Ascending aorta (tissue), 2 donors: ENCODE results near the gene ZNF804A. TPM values are rescaled to one million over a fixed set of nuclear protein-coding genes. Genes with fewer than 3 reads are reported as not detected.

Experiments
- DNase-seq, 2 donors: peaks; one replicate each; pipeline ENCODE4 v3.0.0-alpha.2; 2019; ENCODE audit warnings: low spot score in 2 of 2
- H3K27ac ChIP-seq, 2 donors: fragments of 200-600 bp; sonication (generic); one replicate each; pipeline ENCODE4 v1.5.1; 2016 to 2017; ENCODE audit warnings: mild to moderate bottlenecking in 1 of 2
- H3K27me3 ChIP-seq: fragments of 200-600 bp; sonication (generic); one replicate; pipeline ENCODE4 v1.5.1; 2017
- H3K36me3 ChIP-seq, 2 donors: fragments of 200-600 bp; sonication (generic); one replicate each; pipeline ENCODE4 v1.5.1; 2016
- H3K4me1 ChIP-seq, 2 donors: fragments of 200-600 bp; sonication (generic); one replicate each; pipeline ENCODE4 v1.5.1; 2016 to 2017; ENCODE audit warnings: mild to moderate bottlenecking in 1 of 2
- H3K4me3 ChIP-seq, 2 donors: fragments of 200-600 bp; sonication (generic); one replicate each; pipeline ENCODE4 v1.5.1; 2016 to 2017; ENCODE audit warnings: mild to moderate bottlenecking in 1 of 2
- H3K9me3 ChIP-seq, 2 donors: fragments of 200-600 bp; sonication (generic); one replicate each; pipeline ENCODE4 v1.5.1; 2016
- CTCF ChIP-seq, 3 experiments: fragments of 200-600 bp in 2 of 3; fragments of 450-650 bp in 1 of 3; sonication (generic) in 2 of 3; IDR thresholded peaks; one replicate each; pipeline ENCODE4 v1.5.1; 2016 to 2019; ENCODE audit warnings: antibody characterized with exemption in 3 of 3, mild to moderate bottlenecking in 1 of 3, moderate library complexity in 1 of 3
- intact Hi-C: fragments of 100-400 bp; cut with DNase I; formaldehyde crosslinking; loops from one replicate; pipeline ENCODE4 v1.15.1; 2023
- total RNA-seq: library from RNA; depleted of rRNA; stranded (reverse); fragments of >200 nt; gene quantifications from one replicate; pipeline ENCODE4 v1.1.0, GENCODE V29; 2016

The ZNF804A gene
- total RNA-seq, 1 donor from 2014 or later, result not detected

DNA sequence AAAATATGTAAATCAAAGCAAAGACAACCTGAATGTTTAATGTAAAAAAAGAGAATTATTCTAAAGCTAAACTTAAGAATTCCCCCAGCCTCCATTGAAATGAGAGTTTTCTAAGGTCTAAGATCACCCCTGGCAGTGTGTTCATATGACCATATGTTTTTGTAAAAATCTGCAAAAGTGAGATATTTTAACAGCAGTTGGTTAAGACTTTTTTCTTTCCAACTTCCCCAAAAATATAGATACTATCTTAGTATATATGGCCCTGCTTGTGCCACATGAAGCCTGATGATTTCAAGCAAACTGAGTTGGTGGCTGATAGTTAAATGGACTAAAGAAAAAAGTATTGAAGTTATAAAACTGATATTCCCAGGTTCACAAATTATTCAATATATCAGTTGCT, 35.4 kb downstream of the ZNF804A start:
- Histone ChIP-seq H3K4me1 (no peaks in the 10 kb centered on the region), H3K36me3 (no peaks in the 10 kb centered on the region), H3K27me3 (no peaks in the 10 kb centered on the region), H3K27ac (no peak overlapping the region), H3K4me3 (no peak overlapping the region), H3K9me3 (no peaks in the 10 kb centered on the region)
- DNase-seq, result no peak
- TF ChIP-seq CTCF (IDR thresholded peaks at IDR 0.05), result no peak
- intact Hi-C loops, result no loop called here

- H3K4me3 ChIP-seq, result no peak overlapping the region
- TF ChIP-seq CTCF (IDR thresholded peaks at IDR 0.05), result no peak
- no peak for DNase-seq
- H3K4me1 ChIP-seq, result no peaks in the 10 kb centered on the region
- H3K9me3 ChIP-seq, result no peaks in the 10 kb centered on the region
- H3K27ac ChIP-seq, result no peak overlapping the region
- H3K36me3 ChIP-seq, result no peaks in the 10 kb centered on the region
- H3K27me3 ChIP-seq, result no peaks in the 10 kb centered on the region
- intact Hi-C loops, result no loop called here
Observed at GRCh38 chr2:184637781-184638180, 39.5 kb downstream of the ZNF804A start.

DNA sequence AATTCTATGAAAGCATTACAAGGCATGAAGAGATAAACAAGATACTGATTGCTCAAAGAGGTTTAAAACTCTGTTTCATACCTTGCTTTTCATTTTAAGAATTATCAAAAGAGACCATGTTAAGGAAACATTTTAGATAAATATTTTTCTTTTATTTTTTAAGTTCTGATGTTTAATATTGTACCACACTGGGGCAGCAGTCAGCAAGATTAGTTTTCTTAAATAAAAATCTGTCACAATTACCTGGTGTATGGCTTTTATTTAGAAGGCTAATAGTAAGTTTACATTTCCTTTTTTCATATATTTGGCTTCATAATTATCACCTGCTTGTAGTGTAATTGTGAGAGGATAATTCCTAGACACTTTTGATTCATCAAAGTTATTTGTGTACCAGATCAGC, 46.4 kb downstream of the ZNF804A start:
- H3K27ac ChIP-seq, result no peak overlapping the region
- H3K4me3 ChIP-seq, result no peak overlapping the region
- DNase-seq, result no peak
- no peaks in the 10 kb centered on the region for H3K4me1 ChIP-seq
- no peak for TF ChIP-seq CTCF (IDR thresholded peaks at IDR 0.05)
- intact Hi-C loops, result no loop called here
- H3K27me3 ChIP-seq, result no peaks in the 10 kb centered on the region
- H3K9me3 ChIP-seq, result no peaks in the 10 kb centered on the region
- H3K36me3 ChIP-seq, result no peaks in the 10 kb centered on the region

- no peaks in the 10 kb centered on the region for H3K27me3 ChIP-seq
- no peaks in the 10 kb centered on the region for H3K36me3 ChIP-seq
- H3K27ac ChIP-seq, result no peak overlapping the region
- intact Hi-C loops, result no loop called here
- no peak for DNase-seq
- no peak for TF ChIP-seq CTCF (IDR thresholded peaks at IDR 0.05)
- no peak overlapping the region for H3K4me3 ChIP-seq
- no peaks in the 10 kb centered on the region for H3K9me3 ChIP-seq
- H3K4me1 ChIP-seq, result no peaks in the 10 kb centered on the region
Observed at GRCh38 chr2:184646177-184646576, 47.8 kb downstream of the ZNF804A start.

DNA sequence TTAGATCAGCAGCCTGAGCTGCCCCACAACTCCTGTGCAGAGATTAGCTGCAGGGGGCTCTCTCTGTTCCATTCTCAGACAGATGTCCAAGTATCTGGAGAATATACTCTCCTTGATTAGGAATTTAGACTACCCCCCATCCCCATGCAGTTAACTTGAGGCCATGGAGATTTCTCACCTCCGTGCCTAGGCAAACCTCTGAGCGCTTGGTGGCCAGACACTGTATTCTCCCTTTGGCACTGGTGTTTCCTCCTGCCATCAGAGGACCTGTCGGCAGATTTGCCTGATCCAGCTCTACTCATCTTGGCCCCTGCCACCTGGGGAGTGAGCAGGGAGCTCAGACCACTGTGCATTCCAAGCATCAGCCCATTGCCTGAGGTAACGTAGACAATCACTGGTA, 48.3 kb downstream of the ZNF804A start:
- no peak overlapping the region for H3K27ac ChIP-seq
- intact Hi-C loops, result no loop called here
- H3K4me3 ChIP-seq, result no peak overlapping the region
- no peaks in the 10 kb centered on the region for H3K9me3 ChIP-seq
- no peaks in the 10 kb centered on the region for H3K4me1 ChIP-seq
- no peak for TF ChIP-seq CTCF (IDR thresholded peaks at IDR 0.05)
- H3K36me3 ChIP-seq, result no peaks in the 10 kb centered on the region
- H3K27me3 ChIP-seq, result no peaks in the 10 kb centered on the region
- no peak for DNase-seq

DNA sequence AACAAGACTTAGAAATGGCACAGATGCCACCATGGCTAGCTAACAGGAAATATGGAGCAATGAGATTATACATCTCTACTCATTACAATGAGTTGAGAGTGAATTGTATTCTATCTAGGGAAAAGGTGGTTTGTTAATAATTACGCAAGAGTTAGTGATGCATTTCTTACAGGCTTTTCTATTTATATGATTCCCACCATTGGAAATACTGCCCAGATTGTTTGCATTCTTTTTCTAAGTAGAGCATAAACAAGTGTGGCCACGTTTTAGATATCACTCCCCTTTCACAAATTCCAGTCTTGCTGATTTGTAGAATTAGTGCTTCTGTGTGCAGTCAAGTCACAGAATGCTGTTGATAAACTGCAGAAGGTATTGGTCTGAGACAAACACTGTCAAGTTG, 56.6 kb downstream of the ZNF804A start:
- Histone ChIP-seq H3K9me3 (no peaks in the 10 kb centered on the region), H3K4me1 (no peaks in the 10 kb centered on the region), H3K27ac (no peak overlapping the region), H3K36me3 (no peaks in the 10 kb centered on the region), H3K4me3 (no peak overlapping the region), H3K27me3 (no peaks in the 10 kb centered on the region)
- no peak for TF ChIP-seq CTCF (IDR thresholded peaks at IDR 0.05)
- DNase-seq, result no peak
- intact Hi-C loops, result no loop called here
